GM21723 (cell line): ENCODE results near the gene CORO1A.
"Not testable (repeated sequence)": the region's sequence is repeated elsewhere in the genome, so short reads cannot be mapped to it uniquely, and the experiment has no call there.

ENCODE experiments used
- ATAC-seq: cut with Tn5 transposase; IDR thresholded peaks from one replicate; pipeline ENCODE4 v1.9.1; 2021; ENCODE audit warnings: mild to moderate bottlenecking, moderate library complexity; ENCODE audit not compliant: unreplicated experiment

CORO1A gene

DNA sequence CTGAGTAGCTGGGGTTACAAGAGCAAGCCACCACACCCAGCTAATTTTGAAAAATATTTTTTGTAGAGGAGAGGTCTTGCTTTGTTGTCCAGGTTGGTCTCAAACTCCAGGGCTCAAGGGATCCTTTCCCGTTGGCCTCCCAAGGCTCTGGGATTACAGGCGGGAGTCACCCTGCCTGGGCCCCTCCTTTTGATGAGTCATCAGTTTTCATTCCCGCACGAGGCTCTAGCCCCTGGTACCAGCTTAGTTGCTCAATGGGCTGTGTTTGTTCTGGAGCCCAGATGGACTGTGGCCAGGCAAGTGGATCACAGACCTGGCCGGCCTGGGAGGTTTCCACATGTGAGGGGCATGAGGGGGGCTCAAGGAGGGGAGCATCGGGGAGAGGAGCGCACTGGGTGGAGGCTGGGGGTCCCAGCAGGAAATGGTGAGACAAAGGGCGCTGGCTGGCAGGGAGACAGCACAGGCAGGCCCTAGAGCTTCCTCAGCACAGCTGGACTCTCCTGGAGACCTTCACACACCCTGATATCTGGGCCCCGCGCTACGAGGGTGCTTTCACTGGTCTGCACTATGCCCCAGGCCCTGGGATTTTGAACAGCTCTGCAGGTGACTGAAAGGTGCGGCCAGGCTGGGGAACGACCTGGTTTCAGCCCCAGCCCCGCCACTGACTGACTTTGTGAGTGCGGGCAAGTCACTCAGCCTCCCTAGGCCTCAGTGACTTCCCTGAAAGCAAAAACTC is 16.4 kb downstream of the CORO1A start:
- not testable (repeated sequence) for ATAC-seq

- ATAC-seq, result not testable (repeated sequence)
Observed at GRCh38 chr16:30205541-30206236, 22.3 kb downstream of the CORO1A start.

DNA sequence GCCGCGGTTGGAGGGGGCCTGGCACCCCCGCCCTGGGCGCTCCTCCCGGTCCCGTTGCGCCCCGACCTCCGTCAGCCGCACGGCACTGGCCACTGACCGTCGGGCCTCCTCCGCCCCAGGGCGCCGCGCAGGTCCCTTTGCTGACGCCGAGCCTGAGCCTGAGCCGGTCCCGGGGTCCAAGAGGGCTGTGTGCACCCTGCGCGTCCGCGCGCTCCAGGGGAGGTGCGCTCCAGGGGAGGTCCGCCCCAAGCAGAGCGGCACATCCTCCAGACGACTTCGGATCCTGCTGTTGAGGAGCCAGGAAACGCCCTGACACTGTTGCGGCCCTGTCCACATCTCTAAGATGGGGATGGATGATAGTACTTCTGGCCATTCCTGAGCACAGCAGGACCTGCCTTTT is 22.9 kb downstream of the CORO1A start:
- ATAC-seq, result not testable (repeated sequence)

- not testable (repeated sequence) for ATAC-seq
Observed at GRCh38 chr16:30207063-30207704, 23.8 kb downstream of the CORO1A start.

DNA sequence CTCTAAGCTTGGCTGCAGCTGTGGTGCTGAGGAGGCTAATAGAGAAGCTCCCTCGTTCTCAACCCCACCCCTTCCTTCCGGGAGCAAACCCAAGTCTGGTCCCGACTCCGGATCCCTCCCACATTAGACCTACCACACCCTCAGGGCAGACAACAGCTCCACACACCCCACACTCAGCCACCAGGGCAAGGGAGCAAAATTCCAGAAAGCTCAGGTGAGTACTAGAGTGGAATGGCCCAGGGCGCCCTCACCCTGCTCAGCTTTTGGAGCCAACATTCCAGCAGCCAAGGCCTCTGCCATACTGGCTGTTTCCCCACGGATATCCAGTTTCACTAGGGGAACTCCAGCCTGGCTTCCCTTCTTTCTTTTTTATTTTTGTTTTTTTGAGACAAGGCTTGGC is 25.6 kb downstream of the CORO1A start:
- ATAC-seq, result not testable (repeated sequence)

GRCh38 chr16:30211414-30211813 is 28.0 kb downstream of the CORO1A start:
- ATAC-seq, result not testable (repeated sequence)

GRCh38 chr16:30217082-30217481 is 33.7 kb downstream of the CORO1A start:
- not testable (repeated sequence) for ATAC-seq
